WTC11 (cell line): ENCODE data around the gene NAAA. TPM values are rescaled to one million over a fixed set of nuclear protein-coding genes. Genes with fewer than 3 reads are reported as not detected.
"Not testable (repeated sequence)": the region's sequence is repeated elsewhere in the genome, so short reads cannot be mapped to it uniquely, and the experiment has no call there.

ENCODE experiments used
- ATAC-seq: fragments of 200-7000 bp; cut with Tn5 transposase; 2 replicates; pipeline ENCODE4 v1.10.0; 2021; ENCODE audit warnings: mild to moderate bottlenecking, moderate library complexity
- CTCF ChIA-PET: fragments of 300-600 bp; sonication (Branson Sonifier 250); formaldehyde crosslinking; loops from one replicate; lab custom pipeline; 2021; ENCODE audit warnings: antibody characterized with exemption; lab: Charles Lee
- POLR2A ChIA-PET: fragments of 350-600 bp; sonication (Branson Sonifier 250); formaldehyde crosslinking; loops from one replicate; lab custom pipeline; 2021; ENCODE audit warnings: antibody characterized with exemption; lab: Charles Lee
- DNase-seq: peaks from one replicate; pipeline ENCODE4 v3.0.0; 2021; ENCODE audit warnings: low spot score
- H3K27ac Mint-ChIP-seq: 2 replicates; pipeline ENCODE4 v1.8.0; 2021; ENCODE audit warnings: mixed read lengths
- H3K27me3 Mint-ChIP-seq: 2 replicates; pipeline ENCODE4 v1.8.0; 2021; ENCODE audit warnings: low read depth, mild to moderate bottlenecking, moderate library complexity, mixed read lengths
- H3K36me3 Mint-ChIP-seq: 2 replicates; pipeline ENCODE4 v1.8.0; 2021; ENCODE audit warnings: mixed read lengths
- H3K4me1 Mint-ChIP-seq: 2 replicates; pipeline ENCODE4 v1.8.0; 2022; ENCODE audit warnings: mixed read lengths
- H3K4me3 Mint-ChIP-seq: 2 replicates; pipeline ENCODE4 v1.8.0; 2021; ENCODE audit warnings: mild to moderate bottlenecking, moderate library complexity, mixed read lengths
- H3K9me3 Mint-ChIP-seq: 2 replicates; pipeline ENCODE4 v1.8.0; 2021; ENCODE audit warnings: mixed read lengths
- CTCF ChIP-seq: fragments of 200-600 bp; IDR thresholded peaks from 2 replicates; pipeline ENCODE4 v1.8.0; 2022; ENCODE audit warnings: antibody characterized with exemption
- E2F4 ChIP-seq: sonication (generic); formaldehyde crosslinking; IDR thresholded peaks from 2 replicates; pipeline ENCODE4 v1.8.1; 2022; ENCODE audit warnings: low read depth, mild to moderate bottlenecking, moderate library complexity, missing genetic modification reagents, borderline replicate concordance
- ERG ChIP-seq: fragments of 250-450 bp; sonication (Bioruptor Pico); IDR thresholded peaks from 2 replicates; pipeline ENCODE4 v1.8.0; 2021; ENCODE audit warnings: mild to moderate bottlenecking
- FOXK1 ChIP-seq: sonication (generic); formaldehyde crosslinking; IDR thresholded peaks from 2 replicates; pipeline ENCODE4 v1.8.0; 2022; ENCODE audit warnings: mild to moderate bottlenecking, moderate library complexity, missing genetic modification reagents
- MYBL2 ChIP-seq: sonication (generic); formaldehyde crosslinking; IDR thresholded peaks from 2 replicates; pipeline ENCODE4 v1.8.1; 2023; ENCODE audit warnings: mild to moderate bottlenecking, moderate library complexity, missing genetic modification reagents
- PRDM15 ChIP-seq: sonication (generic); formaldehyde crosslinking; IDR thresholded peaks from 2 replicates; pipeline ENCODE4 v1.8.0; 2022; ENCODE audit warnings: missing genetic modification reagents
- STAT6 ChIP-seq: sonication (generic); formaldehyde crosslinking; conservative IDR thresholded peaks from 2 replicates; pipeline ENCODE4 v1.8.1; 2023; ENCODE audit warnings: mild to moderate bottlenecking, low read depth, missing genetic modification reagents, moderate library complexity
- TCF7 ChIP-seq: sonication (generic); formaldehyde crosslinking; IDR thresholded peaks from 2 replicates; pipeline ENCODE4 v1.8.0; 2022; ENCODE audit warnings: mild to moderate bottlenecking, low read depth, missing genetic modification reagents, moderate library complexity
- TEAD1 ChIP-seq: sonication (generic); formaldehyde crosslinking; IDR thresholded peaks from 2 replicates; pipeline ENCODE4 v1.8.0; 2022; ENCODE audit warnings: mild to moderate bottlenecking, missing genetic modification reagents
- ZBTB43 ChIP-seq: sonication (generic); formaldehyde crosslinking; IDR thresholded peaks from 2 replicates; pipeline ENCODE4 v1.8.1; 2023; ENCODE audit warnings: mild to moderate bottlenecking, missing genetic modification reagents
- ZNF219 ChIP-seq: sonication (generic); formaldehyde crosslinking; IDR thresholded peaks from 2 replicates; pipeline ENCODE4 v1.8.0; 2023; ENCODE audit warnings: missing genetic modification reagents, mild to moderate bottlenecking, borderline replicate concordance
- total RNA-seq: library from RNA; stranded (reverse); gene quantifications from 3 replicates; pipeline ENCODE4 v1.2.3, GENCODE V29; 2021

Gene NAAA
- total RNA-seq, 1 experiment from 2014 or later, result 7.1 TPM

- H3K4me1 Mint-ChIP-seq, result peaks cover 16% of the 10 kb centered on the region
- no peaks in the 10 kb centered on the region for H3K27me3 Mint-ChIP-seq
- POLR2A ChIA-PET, result no interaction called here
- peaks cover 20% of the 10 kb centered on the region for H3K36me3 Mint-ChIP-seq
- no peak for DNase-seq
- peak; percentile 94 for ATAC-seq
- H3K4me3 Mint-ChIP-seq, result no peak overlapping the region
- no peak overlapping the region for H3K27ac Mint-ChIP-seq
- TF ChIP-seq CTCF (peak; percentile 72), ZBTB43 (CRISPR knock-in tag) (no peak)
- H3K9me3 Mint-ChIP-seq, result peaks cover 9% of the 10 kb centered on the region
- CTCF ChIA-PET, result interaction anchor here (0.6 to 5.4 kb wide), 32 partner anchors 8 to 232 kb away, joined by 3 to 54 read pairs (median 4); partner anchors contain the start of genes ART3, NAAA, NUP54 and SDAD1
Measured at GRCh38 chr4:75916091-75916661, 24.6 kb downstream of the NAAA start.

GRCh38 chr4:75912968-75913367, 27.8 kb downstream of the NAAA start:
- DNase-seq, result no peak
- CTCF ChIA-PET, result interaction anchor here (0.6 to 5.4 kb wide), 2 partner anchors 18 to 335 kb away, joined by 4 to 54 read pairs; no protein-coding TSS in a partner anchor
- ATAC-seq, result no peak
- POLR2A ChIA-PET, result interaction anchor here (0.6 to 0.7 kb wide), 2 partner anchors 185 to 1572 kb away, joined by 4 to 7 read pairs; no protein-coding TSS in a partner anchor
- Mint-ChIP-seq H3K4me1 (peaks cover 26% of the 10 kb centered on the region), H3K36me3 (peaks cover 35% of the 10 kb centered on the region)
- no peak for TF ChIP-seq PRDM15 (CRISPR knock-in tag)
- no peak for TF ChIP-seq ERG (CRISPR knock-in tag)
- TF ChIP-seq MYBL2, result no peak
- no peak for TF ChIP-seq E2F4 (CRISPR knock-in tag)
- TF ChIP-seq ZNF219 (CRISPR knock-in tag), result no peak
- no peak for TF ChIP-seq FOXK1 (CRISPR knock-in tag)
- no peak for TF ChIP-seq TEAD1 (CRISPR knock-in tag)
- no peak for TF ChIP-seq STAT6 (CRISPR knock-in tag)
- TF ChIP-seq TCF7, result no peak
- TF ChIP-seq, all 79 proteins: peak for 0
- H3K9me3 Mint-ChIP-seq, result peaks cover 32% of the 10 kb centered on the region
- H3K27ac Mint-ChIP-seq, result peak overlapping the region; percentile 36; the same call in 1 of the 2 replicates
- H3K27me3 Mint-ChIP-seq, result no peaks in the 10 kb centered on the region
- no peak overlapping the region for H3K4me3 Mint-ChIP-seq

- POLR2A ChIA-PET, H3K27me3 Mint-ChIP-seq, H3K4me3 Mint-ChIP-seq, DNase-seq, CTCF ChIA-PET, ATAC-seq, H3K27ac Mint-ChIP-seq: not testable (repeated sequence)
- H3K36me3 Mint-ChIP-seq, result peaks cover 35% of the 10 kb centered on the region
- H3K4me1 Mint-ChIP-seq, result peaks cover 30% of the 10 kb centered on the region
- H3K9me3 Mint-ChIP-seq, result peaks cover 32% of the 10 kb centered on the region
Measured at GRCh38 chr4:75910831-75911230, 30.0 kb downstream of the NAAA start.
